Breast epithelium (tissue), 4 donors: ENCODE results near the gene ASIC3. TPM values are rescaled to one million over a fixed set of nuclear protein-coding genes. Genes with fewer than 3 reads are reported as not detected.
A peak's percentile ranks its signal among the peaks of the same experiment; 100 is the strongest.

Source experiments
- DNase-seq, 2 donors: peaks; one replicate each; pipeline ENCODE4 v3.0.0-alpha.2; 2019; ENCODE audit warnings: low spot score in 2 of 2
- H3K27ac ChIP-seq, 2 donors: fragments of 200-600 bp; sonication (generic) in 1 of 2; one replicate each; pipeline ENCODE4 v1.5.1; 2016 to 2019; ENCODE audit warnings: mild to moderate bottlenecking in 1 of 2
- H3K27me3 ChIP-seq, 2 donors: fragments of 200-600 bp; sonication (generic) in 1 of 2; one replicate each; pipeline versions ENCODE4 v1.5.1 to v1.6.0; 2017 to 2019; ENCODE audit warnings: control low read depth in 1 of 2, mild to moderate bottlenecking in 1 of 2
- H3K36me3 ChIP-seq: fragments of 200-600 bp; one replicate; pipeline ENCODE4 v1.5.1; 2019
- H3K4me1 ChIP-seq, 2 donors: fragments of 200-600 bp; sonication (generic); one replicate each; pipeline ENCODE4 v1.5.1; 2016 to 2019; ENCODE audit warnings: control low read depth in 1 of 2
- H3K4me3 ChIP-seq, 3 donors: fragments of 200-600 bp; sonication (generic); 1 replicate in 2 of 3; 2 replicates in 1 of 3; pipeline ENCODE4 v1.5.1; 2016 to 2019; ENCODE audit warnings: mild to moderate bottlenecking in 3 of 3, moderate library complexity in 2 of 3
- H3K9me3 ChIP-seq, 2 donors: fragments of 200-600 bp; sonication (generic) in 1 of 2; one replicate each; pipeline ENCODE4 v1.5.1; 2016 to 2019; ENCODE audit warnings: control low read depth in 1 of 2
- CTCF ChIP-seq, 3 donors: fragments of 450-650 bp; IDR thresholded peaks; one replicate each; pipeline ENCODE4 v1.5.1; 2016 to 2017; ENCODE audit warnings: antibody characterized with exemption in 3 of 3, mild to moderate bottlenecking in 3 of 3, moderate library complexity in 3 of 3
- POLR2A ChIP-seq: fragments of 450-650 bp; IDR thresholded peaks from one replicate; pipeline ENCODE4 v1.6.1; 2016; ENCODE audit warnings: antibody characterized with exemption, mild to moderate bottlenecking, moderate library complexity
- POLR2AphosphoS5 ChIP-seq, 3 donors: sonication (generic); formaldehyde crosslinking; IDR thresholded peaks; one replicate each; pipeline ENCODE4 v1.6.1; 2017; ENCODE audit warnings: antibody characterized with exemption in 3 of 3
- intact Hi-C: fragments of 100-400 bp; cut with DNase I; formaldehyde crosslinking; loops from one replicate; pipeline ENCODE4 v1.15.1; 2023; ENCODE audit warnings: low total_unique reads
- total RNA-seq, 3 donors: library from RNA; depleted of rRNA; stranded (reverse); fragments of >200 nt; gene quantifications; one replicate each; pipeline ENCODE4 v1.1.0, GENCODE V29; 2016

Gene ASIC3
- total RNA-seq, 3 donors from 2014 or later: 1.3 to 3.3 (median 2.3) TPM

GRCh38 chr7:151033864-151034249 lies 14.5 kb upstream of the ASIC3 start:
- H3K27me3 ChIP-seq: no peaks in the 10 kb centered on the region
- no peak for TF ChIP-seq CTCF (IDR thresholded peaks at IDR 0.05)
- no peak for TF ChIP-seq POLR2A
- TF ChIP-seq POLR2AphosphoS5 (IDR thresholded peaks at IDR 0.05): no peak
- intact Hi-C loops: no loop called here
- peaks cover 7% of the 10 kb centered on the region for H3K36me3 ChIP-seq
- H3K4me3 ChIP-seq: no peak overlapping the region
- no peak overlapping the region for H3K27ac ChIP-seq
- H3K4me1 ChIP-seq: no peaks in the 10 kb centered on the region
- H3K9me3 ChIP-seq: no peaks in the 10 kb centered on the region
- no peak for DNase-seq

- Histone ChIP-seq H3K4me1 (no peaks in the 10 kb centered on the region), H3K27me3 (no peaks in the 10 kb centered on the region), H3K27ac (no peak overlapping the region), H3K4me3 (no peak overlapping the region), H3K36me3 (peaks cover 7% of the 10 kb centered on the region), H3K9me3 (no peaks in the 10 kb centered on the region)
- intact Hi-C loops: no loop called here
- DNase-seq: no peak
- TF ChIP-seq POLR2A (no peak), CTCF (IDR thresholded peaks at IDR 0.05) (no peak)
Measured at GRCh38 chr7:151034312-151035025, 13.9 kb upstream of the ASIC3 start.

GRCh38 chr7:151035026-151035717 lies 13.2 kb upstream of the ASIC3 start:
- H3K4me3 ChIP-seq: no peak overlapping the region
- peaks cover 7% of the 10 kb centered on the region for H3K36me3 ChIP-seq
- TF ChIP-seq POLR2AphosphoS5 (IDR thresholded peaks at IDR 0.05) (no peak), POLR2A (no peak), CTCF (IDR thresholded peaks at IDR 0.05) (no peak)
- intact Hi-C loops: no loop called here
- H3K27me3 ChIP-seq: no peaks in the 10 kb centered on the region
- no peaks in the 10 kb centered on the region for H3K4me1 ChIP-seq
- no peak for DNase-seq
- H3K9me3 ChIP-seq: no peaks in the 10 kb centered on the region
- H3K27ac ChIP-seq: no peak overlapping the region

GRCh38 chr7:151035902-151036301 lies 12.4 kb upstream of the ASIC3 start:
- no peaks in the 10 kb centered on the region for H3K9me3 ChIP-seq
- TF ChIP-seq POLR2A: no peak
- intact Hi-C loops: no loop called here
- H3K4me3 ChIP-seq: no peak overlapping the region
- no peaks in the 10 kb centered on the region for H3K4me1 ChIP-seq
- no peak for DNase-seq
- no peaks in the 10 kb centered on the region for H3K27me3 ChIP-seq
- no peak overlapping the region for H3K27ac ChIP-seq
- H3K36me3 ChIP-seq: peaks cover 7% of the 10 kb centered on the region

GRCh38 chr7:151038951-151039849 lies 9.1 kb upstream of the ASIC3 start:
- DNase-seq: no peak
- H3K27me3 ChIP-seq: no peaks in the 10 kb centered on the region
- no peaks in the 10 kb centered on the region for H3K4me1 ChIP-seq
- TF ChIP-seq POLR2AphosphoS5 (IDR thresholded peaks at IDR 0.05) (peak in 1 of 3 donors; percentile 14), POLR2A (no peak)
- no peak overlapping the region for H3K4me3 ChIP-seq
- H3K36me3 ChIP-seq: peaks cover 7% of the 10 kb centered on the region
- intact Hi-C loops: no loop called here
- peak overlapping the region in 1 of 2 donors; percentile 76 for H3K27ac ChIP-seq
- H3K9me3 ChIP-seq: no peaks in the 10 kb centered on the region
